ENCODE measurements around the gene BCL2L14. TPM values are rescaled to one million over a fixed set of nuclear protein-coding genes. Genes with fewer than 3 reads are reported as not detected.
A peak's percentile ranks its signal among the peaks of the same experiment; 100 is the strongest.

Gene BCL2L14
- total and polyA plus RNA-seq, 2 of the 13 experiments (the other 11 are each of a cell fraction or from before 2014, with no cell fraction given), result 0.11 TPM; not detected in 1

DNA sequence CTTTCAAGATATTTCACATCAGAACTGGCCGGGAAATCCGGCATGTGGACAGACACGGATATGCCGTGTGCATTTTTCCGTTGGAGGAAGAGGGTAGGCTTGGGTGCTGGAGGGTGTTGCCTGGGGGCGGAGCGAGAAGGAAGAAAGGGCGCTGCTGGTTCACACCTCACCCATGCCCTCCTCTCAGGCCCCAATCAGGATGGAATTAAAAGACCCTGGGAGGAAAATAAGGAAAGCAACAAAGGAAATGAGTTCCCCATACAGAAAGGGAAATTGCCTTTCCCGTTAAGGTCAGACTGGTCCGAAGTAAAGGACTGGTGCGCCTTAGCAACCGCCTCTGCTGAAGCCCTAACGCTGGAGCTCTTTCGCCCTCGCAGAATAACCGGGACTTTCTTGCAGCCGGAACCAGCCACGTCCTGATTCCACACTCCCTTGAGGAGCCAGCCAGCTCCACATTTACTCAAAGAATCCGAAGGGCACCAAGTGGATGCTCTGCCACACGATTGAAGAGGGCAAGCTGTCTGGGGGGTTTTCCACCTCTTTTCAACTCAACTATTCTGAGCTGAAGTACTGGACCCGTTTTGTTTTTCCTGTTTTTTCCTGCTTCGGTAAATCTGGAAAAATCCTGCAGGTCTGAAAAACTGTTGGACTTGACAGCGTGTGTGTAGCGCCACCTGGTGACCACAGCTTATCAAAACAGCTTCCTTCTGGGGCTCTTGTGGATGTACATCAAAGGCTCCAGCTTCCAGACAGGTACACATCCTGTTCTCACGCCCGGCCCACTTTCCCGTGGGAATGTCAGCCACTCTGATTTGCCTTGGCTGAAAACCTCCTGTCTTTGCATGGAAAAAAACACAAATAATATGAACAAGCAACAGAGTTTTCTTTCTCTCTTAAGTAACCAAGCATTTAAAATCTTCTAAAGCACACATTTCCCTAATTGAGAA, 37.6 kb upstream of the BCL2L14 start (continued):
- TF ChIP-seq ZNF10 (CRISPR knock-in tag; IDR thresholded peaks at IDR 0.05; ENCODE audit: borderline replicate concordance, low read depth) (no peak), ZNF746 (CRISPR knock-in tag; IDR thresholded peaks at IDR 0.05) (no peak), ZNF772 (CRISPR knock-in tag; IDR thresholded peaks at IDR 0.05) (no peak), RFXAP (CRISPR knock-in tag; IDR thresholded peaks at IDR 0.05; ENCODE audit: borderline replicate concordance) (no peak), ZEB1 (IDR thresholded peaks at IDR 0.05; ENCODE audit: insufficient replicate concordance, low read depth) (peak; percentile 65), ESRRA (CRISPR knock-in tag; IDR thresholded peaks at IDR 0.05; ENCODE audit: low read depth) (no peak), STAT5B (CRISPR knock-in tag; IDR thresholded peaks at IDR 0.05) (no peak), GATA4 (IDR thresholded peaks at IDR 0.05; ENCODE audit: borderline replicate concordance, low read depth) (no peak), ZNF761 (CRISPR knock-in tag; conservative IDR thresholded peaks at IDR 0.05) (no peak), GATAD1 (CRISPR knock-in tag; IDR thresholded peaks at IDR 0.05) (no peak), JUN (CRISPR knock-in tag; IDR thresholded peaks at IDR 0.05) (no peak), KDM1A (CRISPR knock-in tag; IDR thresholded peaks at IDR 0.05) (no peak), KAT7 (CRISPR knock-in tag; IDR thresholded peaks at IDR 0.05; ENCODE audit: borderline replicate concordance) (no peak), ARNTL (CRISPR knock-in tag; IDR thresholded peaks at IDR 0.05) (0 out of 2 replicates have a peak, but pooled peaks have one; percentile 27), FOXA1 (IDR thresholded peaks at IDR 0.05) (no peak), FOXA1 (CRISPR knock-in tag; IDR thresholded peaks at IDR 0.05) (no peak)
- TF ChIP-seq, protein P1, sequence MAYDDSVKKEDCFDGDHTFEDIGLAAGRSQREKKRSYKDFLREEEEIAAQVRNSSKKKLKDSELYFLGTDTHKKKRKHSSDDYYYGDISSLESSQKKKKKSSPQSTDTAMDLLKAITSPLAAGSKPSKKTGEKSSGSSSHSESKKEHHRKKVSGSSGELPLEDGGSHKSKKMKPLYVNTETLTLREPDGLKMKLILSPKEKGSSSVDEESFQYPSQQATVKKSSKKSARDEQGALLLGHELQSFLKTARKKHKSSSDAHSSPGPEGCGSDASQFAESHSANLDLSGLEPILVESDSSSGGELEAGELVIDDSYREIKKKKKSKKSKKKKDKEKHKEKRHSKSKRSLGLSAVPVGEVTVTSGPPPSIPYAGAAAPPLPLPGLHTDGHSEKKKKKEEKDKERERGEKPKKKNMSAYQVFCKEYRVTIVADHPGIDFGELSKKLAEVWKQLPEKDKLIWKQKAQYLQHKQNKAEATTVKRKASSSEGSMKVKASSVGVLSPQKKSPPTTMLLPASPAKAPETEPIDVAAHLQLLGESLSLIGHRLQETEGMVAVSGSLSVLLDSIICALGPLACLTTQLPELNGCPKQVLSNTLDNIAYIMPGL (CRISPR knock-in tag; IDR thresholded peaks at IDR 0.05; ENCODE audit: borderline replicate concordance in 1 of 2, low read depth in 1 of 2), result 0 out of 4 replicates have a peak, but pooled peaks of 1 of the 2 experiments have one; percentile 27
- TF ChIP-seq, protein P2, sequence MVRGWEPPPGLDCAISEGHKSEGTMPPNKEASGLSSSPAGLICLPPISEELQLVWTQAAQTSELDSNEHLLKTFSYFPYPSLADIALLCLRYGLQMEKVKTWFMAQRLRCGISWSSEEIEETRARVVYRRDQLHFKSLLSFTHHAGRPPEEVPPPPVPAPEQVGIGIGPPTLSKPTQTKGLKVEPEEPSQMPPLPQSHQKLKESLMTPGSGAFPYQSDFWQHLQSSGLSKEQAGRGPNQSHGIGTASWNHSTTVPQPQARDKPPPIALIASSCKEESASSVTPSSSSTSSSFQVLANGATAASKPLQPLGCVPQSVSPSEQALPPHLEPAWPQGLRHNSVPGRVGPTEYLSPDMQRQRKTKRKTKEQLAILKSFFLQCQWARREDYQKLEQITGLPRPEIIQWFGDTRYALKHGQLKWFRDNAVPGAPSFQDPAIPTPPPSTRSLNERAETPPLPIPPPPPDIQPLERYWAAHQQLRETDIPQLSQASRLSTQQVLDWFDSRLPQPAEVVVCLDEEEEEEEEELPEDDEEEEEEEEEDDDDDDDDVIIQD (CRISPR knock-in tag; IDR thresholded peaks at IDR 0.05; ENCODE audit: low read depth), result no peak
- TF ChIP-seq, protein P3, sequence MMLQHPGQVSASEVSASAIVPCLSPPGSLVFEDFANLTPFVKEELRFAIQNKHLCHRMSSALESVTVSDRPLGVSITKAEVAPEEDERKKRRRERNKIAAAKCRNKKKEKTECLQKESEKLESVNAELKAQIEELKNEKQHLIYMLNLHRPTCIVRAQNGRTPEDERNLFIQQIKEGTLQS (CRISPR knock-in tag; IDR thresholded peaks at IDR 0.05), result no peak
- TF ChIP-seq, protein P4, sequence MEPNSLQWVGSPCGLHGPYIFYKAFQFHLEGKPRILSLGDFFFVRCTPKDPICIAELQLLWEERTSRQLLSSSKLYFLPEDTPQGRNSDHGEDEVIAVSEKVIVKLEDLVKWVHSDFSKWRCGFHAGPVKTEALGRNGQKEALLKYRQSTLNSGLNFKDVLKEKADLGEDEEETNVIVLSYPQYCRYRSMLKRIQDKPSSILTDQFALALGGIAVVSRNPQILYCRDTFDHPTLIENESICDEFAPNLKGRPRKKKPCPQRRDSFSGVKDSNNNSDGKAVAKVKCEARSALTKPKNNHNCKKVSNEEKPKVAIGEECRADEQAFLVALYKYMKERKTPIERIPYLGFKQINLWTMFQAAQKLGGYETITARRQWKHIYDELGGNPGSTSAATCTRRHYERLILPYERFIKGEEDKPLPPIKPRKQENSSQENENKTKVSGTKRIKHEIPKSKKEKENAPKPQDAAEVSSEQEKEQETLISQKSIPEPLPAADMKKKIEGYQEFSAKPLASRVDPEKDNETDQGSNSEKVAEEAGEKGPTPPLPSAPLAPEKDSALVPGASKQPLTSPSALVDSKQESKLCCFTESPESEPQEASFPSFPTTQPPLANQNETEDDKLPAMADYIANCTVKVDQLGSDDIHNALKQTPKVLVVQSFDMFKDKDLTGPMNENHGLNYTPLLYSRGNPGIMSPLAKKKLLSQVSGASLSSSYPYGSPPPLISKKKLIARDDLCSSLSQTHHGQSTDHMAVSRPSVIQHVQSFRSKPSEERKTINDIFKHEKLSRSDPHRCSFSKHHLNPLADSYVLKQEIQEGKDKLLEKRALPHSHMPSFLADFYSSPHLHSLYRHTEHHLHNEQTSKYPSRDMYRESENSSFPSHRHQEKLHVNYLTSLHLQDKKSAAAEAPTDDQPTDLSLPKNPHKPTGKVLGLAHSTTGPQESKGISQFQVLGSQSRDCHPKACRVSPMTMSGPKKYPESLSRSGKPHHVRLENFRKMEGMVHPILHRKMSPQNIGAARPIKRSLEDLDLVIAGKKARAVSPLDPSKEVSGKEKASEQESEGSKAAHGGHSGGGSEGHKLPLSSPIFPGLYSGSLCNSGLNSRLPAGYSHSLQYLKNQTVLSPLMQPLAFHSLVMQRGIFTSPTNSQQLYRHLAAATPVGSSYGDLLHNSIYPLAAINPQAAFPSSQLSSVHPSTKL (CRISPR knock-in tag; IDR thresholded peaks at IDR 0.05), result 0 out of 2 replicates have a peak, but pooled peaks have one; percentile 20
